Neutrophil (primary cell): ENCODE results near the gene HABP2.

Experiments
- H3K27ac ChIP-seq: fragments of 200-600 bp; sonication (generic); 2 replicates; pipeline ENCODE4 v1.5.1; 2016; ENCODE audit warnings: mild to moderate bottlenecking, moderate library complexity
- H3K27me3 ChIP-seq: fragments of 200-600 bp; sonication (generic); 2 replicates; pipeline ENCODE4 v1.6.0; 2016; ENCODE audit warnings: mild to moderate bottlenecking
- H3K36me3 ChIP-seq: fragments of 200-600 bp; sonication (generic); 2 replicates; pipeline ENCODE4 v1.5.1; 2017
- H3K4me1 ChIP-seq, 2 experiments: fragments of 200-600 bp in 1 of 2; sonication (generic) in 1 of 2; 1 replicate in 1 of 2; 2 replicates in 1 of 2; pipeline versions ENCODE4 v1.5.1 to v1.6.1; 2013 to 2016; ENCODE audit warnings: low read depth in 1 of 2, low read length in 1 of 2, mild to moderate bottlenecking in 1 of 2, moderate library complexity in 1 of 2; ENCODE audit not compliant: control insufficient read depth in 1 of 2, insufficient read depth in 1 of 2
- H3K4me3 ChIP-seq, 2 experiments: fragments of 200-600 bp in 1 of 2; sonication (generic) in 1 of 2; 1 replicate in 1 of 2; 2 replicates in 1 of 2; pipeline ENCODE4 v1.5.1; 2013 to 2016; ENCODE audit warnings: low read depth in 1 of 2, low read length in 1 of 2, mild to moderate bottlenecking in 1 of 2, moderate library complexity in 1 of 2
- H3K9me3 ChIP-seq: fragments of 200-600 bp; sonication (generic); 2 replicates; pipeline ENCODE4 v1.5.1; 2016
- TF ChIP-seq, protein P1 (sequence below): fragments of 200-600 bp; sonication (generic); IDR thresholded peaks from 2 replicates; pipeline ENCODE4 v1.5.1; 2016; ENCODE audit warnings: antibody characterized with exemption

HABP2 gene

DNA sequence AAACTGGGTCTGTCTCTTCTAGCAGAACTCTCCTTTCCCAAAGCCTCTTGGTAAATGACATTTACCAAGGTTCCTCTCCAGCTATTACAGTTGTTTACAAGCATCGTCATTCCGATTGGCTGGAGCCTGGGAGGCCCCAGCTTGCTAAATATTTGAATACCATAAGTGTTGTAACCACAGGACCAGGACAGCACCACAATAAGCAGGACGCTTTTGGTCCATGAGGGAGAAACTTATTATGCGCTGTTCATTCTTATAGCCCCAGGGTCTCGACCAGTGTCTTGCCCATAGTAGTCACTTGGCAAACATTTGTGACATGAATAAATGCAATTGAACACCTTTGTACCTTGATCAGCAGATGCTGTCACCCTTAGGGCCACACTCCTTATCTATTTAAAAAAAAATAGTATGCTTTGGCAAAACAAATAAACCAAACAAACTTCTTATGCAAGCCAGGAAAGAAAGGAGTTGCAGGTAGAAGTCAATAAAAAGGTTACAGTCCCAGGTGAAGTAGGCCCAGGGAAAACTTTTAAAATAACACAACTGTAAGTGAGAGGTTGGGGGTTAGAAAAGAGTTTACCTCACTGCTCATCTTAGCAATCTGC lies 78.2 kb downstream of the HABP2 start:
- H3K4me1 ChIP-seq, result no peaks in the 10 kb centered on the region
- H3K9me3 ChIP-seq, result no peaks in the 10 kb centered on the region
- no peak overlapping the region for H3K27ac ChIP-seq
- H3K27me3 ChIP-seq, result no peaks in the 10 kb centered on the region
- H3K36me3 ChIP-seq, result no peaks in the 10 kb centered on the region
- TF ChIP-seq, protein P1, sequence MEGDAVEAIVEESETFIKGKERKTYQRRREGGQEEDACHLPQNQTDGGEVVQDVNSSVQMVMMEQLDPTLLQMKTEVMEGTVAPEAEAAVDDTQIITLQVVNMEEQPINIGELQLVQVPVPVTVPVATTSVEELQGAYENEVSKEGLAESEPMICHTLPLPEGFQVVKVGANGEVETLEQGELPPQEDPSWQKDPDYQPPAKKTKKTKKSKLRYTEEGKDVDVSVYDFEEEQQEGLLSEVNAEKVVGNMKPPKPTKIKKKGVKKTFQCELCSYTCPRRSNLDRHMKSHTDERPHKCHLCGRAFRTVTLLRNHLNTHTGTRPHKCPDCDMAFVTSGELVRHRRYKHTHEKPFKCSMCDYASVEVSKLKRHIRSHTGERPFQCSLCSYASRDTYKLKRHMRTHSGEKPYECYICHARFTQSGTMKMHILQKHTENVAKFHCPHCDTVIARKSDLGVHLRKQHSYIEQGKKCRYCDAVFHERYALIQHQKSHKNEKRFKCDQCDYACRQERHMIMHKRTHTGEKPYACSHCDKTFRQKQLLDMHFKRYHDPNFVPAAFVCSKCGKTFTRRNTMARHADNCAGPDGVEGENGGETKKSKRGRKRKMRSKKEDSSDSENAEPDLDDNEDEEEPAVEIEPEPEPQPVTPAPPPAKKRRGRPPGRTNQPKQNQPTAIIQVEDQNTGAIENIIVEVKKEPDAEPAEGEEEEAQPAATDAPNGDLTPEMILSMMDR, result no peak
- no peak overlapping the region for H3K4me3 ChIP-seq

DNA sequence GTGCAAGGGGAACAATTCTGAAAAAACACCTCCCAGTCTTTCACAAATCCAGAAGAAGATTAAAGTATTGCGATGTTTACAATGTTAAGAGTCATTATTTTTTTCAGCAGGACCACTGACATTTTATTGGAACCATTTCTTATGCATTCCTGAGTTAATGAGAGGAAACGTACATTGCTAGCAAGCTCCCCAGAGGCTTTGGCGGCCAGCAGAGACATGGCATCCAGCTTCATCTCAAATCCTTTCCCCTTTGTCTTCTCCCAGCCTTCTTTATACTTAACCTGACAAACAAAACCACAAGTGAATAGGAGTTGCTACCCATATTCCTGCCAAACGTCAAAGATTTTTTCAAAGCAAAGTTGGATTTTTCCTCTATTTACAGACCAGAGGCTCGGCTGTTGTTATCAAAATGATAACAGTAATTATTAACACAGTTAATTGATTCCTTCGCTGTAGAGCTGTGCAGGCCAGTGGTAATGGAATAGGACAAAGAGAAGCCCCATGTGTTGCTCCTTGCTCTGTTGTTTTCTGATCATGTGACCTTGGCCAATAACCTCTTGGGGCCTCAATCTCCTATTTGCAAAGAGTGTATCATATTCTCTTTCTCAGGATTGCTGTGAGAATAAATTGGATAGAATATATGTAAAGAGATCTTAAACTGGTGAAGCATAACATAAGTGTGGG lies 79.0 kb downstream of the HABP2 start:
- TF ChIP-seq, protein P1, result no peak
- Histone ChIP-seq H3K9me3 (no peaks in the 10 kb centered on the region), H3K4me1 (no peaks in the 10 kb centered on the region), H3K27ac (no peak overlapping the region), H3K36me3 (no peaks in the 10 kb centered on the region), H3K4me3 (no peak overlapping the region), H3K27me3 (no peaks in the 10 kb centered on the region)
